GM19328 (cell line): ENCODE results near the gene TMEM258.

Experiments used
- ATAC-seq: cut with Tn5 transposase; IDR thresholded peaks from one replicate; pipeline ENCODE4 v1.9.1; 2021; ENCODE audit warnings: mild to moderate bottlenecking, moderate library complexity; ENCODE audit not compliant: unreplicated experiment

Gene TMEM258

GRCh38 chr11:61777234-61778090 lies 14.9 kb downstream of the TMEM258 start:
- no peak for ATAC-seq

- no peak for ATAC-seq
Observed at GRCh38 chr11:61776561-61777075, 15.8 kb downstream of the TMEM258 start.

- no peak for ATAC-seq
Observed at GRCh38 chr11:61775606-61776554, 16.5 kb downstream of the TMEM258 start.

- no peak for ATAC-seq
Observed at GRCh38 chr11:61775106-61775505, 17.3 kb downstream of the TMEM258 start.

GRCh38 chr11:61774411-61774810 lies 18.0 kb downstream of the TMEM258 start:
- no peak for ATAC-seq

GRCh38 chr11:61773809-61774208 lies 18.6 kb downstream of the TMEM258 start:
- ATAC-seq, result no peak

- ATAC-seq, result no peak
Observed at GRCh38 chr11:61773356-61773755, 19.0 kb downstream of the TMEM258 start.

GRCh38 chr11:61771985-61772455 lies 20.4 kb downstream of the TMEM258 start:
- ATAC-seq, result no peak

GRCh38 chr11:61771195-61771894 lies 21.1 kb downstream of the TMEM258 start:
- ATAC-seq, result no peak

GRCh38 chr11:61769946-61770683 lies 22.3 kb downstream of the TMEM258 start:
- no peak for ATAC-seq

GRCh38 chr11:61769169-61769920 lies 23.1 kb downstream of the TMEM258 start:
- no peak for ATAC-seq

GRCh38 chr11:61768376-61769076 lies 23.9 kb downstream of the TMEM258 start:
- ATAC-seq, result no peak

GRCh38 chr11:61766353-61766841 lies 26.0 kb downstream of the TMEM258 start:
- ATAC-seq, result no peak

- ATAC-seq, result no peak
Observed at GRCh38 chr11:61765550-61766253, 26.7 kb downstream of the TMEM258 start.

GRCh38 chr11:61764606-61765260 lies 27.7 kb downstream of the TMEM258 start:
- no peak for ATAC-seq

GRCh38 chr11:61763930-61764605 lies 28.3 kb downstream of the TMEM258 start:
- ATAC-seq, result no peak

- no peak for ATAC-seq
Observed at GRCh38 chr11:61762798-61763197, 29.6 kb downstream of the TMEM258 start.
